Neural crest cell (in vitro differentiated cells): ENCODE measurements around the gene KRT34. TPM values are rescaled to one million over a fixed set of nuclear protein-coding genes. Genes with fewer than 3 reads are reported as not detected.
"Not testable (repeated sequence)": the region's sequence is repeated elsewhere in the genome, so short reads cannot be mapped to it uniquely, and the experiment has no call there.

Experiments used
- DNase-seq: peaks from one replicate; pipeline ENCODE4 v3.0.0; 2021; ENCODE audit warnings: low read depth, mixed read lengths, low spot score
- H3K27ac Mint-ChIP-seq: one replicate; pipeline ENCODE4 v1.8.0; 2021; ENCODE audit warnings: mild to moderate bottlenecking, mixed read lengths; ENCODE audit not compliant: unreplicated experiment
- H3K27me3 Mint-ChIP-seq: 2 replicates; pipeline ENCODE4 v1.8.0; 2021; ENCODE audit warnings: low read depth, mild to moderate bottlenecking, mixed read lengths
- H3K36me3 Mint-ChIP-seq: 2 replicates; pipeline ENCODE4 v1.8.0; 2021; ENCODE audit warnings: low read depth, mild to moderate bottlenecking, mixed read lengths
- H3K4me1 Mint-ChIP-seq: 2 replicates; pipeline ENCODE4 v1.8.0; 2021; ENCODE audit warnings: mixed read lengths
- H3K4me3 Mint-ChIP-seq: one replicate; pipeline ENCODE4 v1.8.0; 2021; ENCODE audit warnings: mild to moderate bottlenecking, mixed read lengths
- H3K9me3 Mint-ChIP-seq: 2 replicates; pipeline ENCODE4 v1.8.0; 2021; ENCODE audit warnings: mixed read lengths
- CTCF ChIP-seq: fragments of 200-600 bp; sonication (generic); conservative IDR thresholded peaks from 2 replicates; pipeline ENCODE4 v1.5.0; 2021; ENCODE audit warnings: antibody characterized with exemption, mild to moderate bottlenecking
- total RNA-seq: library from RNA; stranded (reverse); gene quantifications from 2 replicates; pipeline ENCODE4 v1.2.1, GENCODE V29; 2021

KRT34 gene
- total RNA-seq, 1 donor from 2014 or later: not detected

GRCh38 chr17:41363881-41364280 lies 18.2 kb downstream of the KRT34 start:
- no peaks in the 10 kb centered on the region for H3K36me3 Mint-ChIP-seq
- peaks cover 5% of the 10 kb centered on the region for H3K27me3 Mint-ChIP-seq
- DNase-seq: no peak
- no peaks in the 10 kb centered on the region for H3K9me3 Mint-ChIP-seq
- no peak for TF ChIP-seq CTCF
- no peaks in the 10 kb centered on the region for H3K4me1 Mint-ChIP-seq
- no peak overlapping the region for H3K4me3 Mint-ChIP-seq
- no peak overlapping the region for H3K27ac Mint-ChIP-seq

DNA sequence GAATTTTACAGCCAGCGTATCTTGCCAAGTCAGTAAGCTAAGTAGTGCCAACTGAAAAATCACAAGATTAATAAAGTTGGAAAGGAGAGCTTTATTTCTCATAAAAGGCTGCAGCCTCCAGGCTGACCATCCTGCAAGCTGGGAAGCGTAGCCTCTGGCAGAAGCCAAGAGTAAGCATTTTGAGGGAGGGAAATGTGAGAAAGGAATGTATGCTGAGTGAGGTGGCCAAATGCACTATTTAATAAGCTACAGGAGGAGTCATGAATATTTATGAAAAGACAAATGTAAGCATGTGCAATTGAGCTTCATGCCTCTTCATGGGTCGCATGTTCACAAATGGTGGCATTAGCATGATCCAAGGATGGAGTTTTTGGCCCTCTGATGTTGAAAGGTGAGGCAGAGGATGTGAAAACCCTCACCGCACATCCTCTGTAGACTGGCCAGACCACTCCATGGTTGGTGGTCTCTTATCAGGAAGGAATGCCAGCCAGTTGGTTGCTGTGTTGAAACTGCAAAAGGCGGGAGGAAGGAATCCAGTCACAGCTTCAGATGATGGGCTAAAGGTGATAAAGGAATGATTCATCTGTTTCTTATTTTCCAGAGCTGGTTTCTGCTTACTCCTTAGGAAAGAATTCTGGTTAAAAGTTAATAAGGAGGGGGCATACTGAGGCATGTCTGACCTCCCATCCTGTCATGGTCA lies 21.7 kb downstream of the KRT34 start:
- DNase-seq: no peak
- H3K36me3 Mint-ChIP-seq: no peaks in the 10 kb centered on the region
- TF ChIP-seq CTCF: no peak
- H3K27ac Mint-ChIP-seq: no peak overlapping the region
- H3K4me1 Mint-ChIP-seq: no peaks in the 10 kb centered on the region
- H3K27me3 Mint-ChIP-seq: peaks cover 9% of the 10 kb centered on the region
- no peak overlapping the region for H3K4me3 Mint-ChIP-seq
- peaks cover 10% of the 10 kb centered on the region for H3K9me3 Mint-ChIP-seq

- TF ChIP-seq CTCF: no peak
- Mint-ChIP-seq H3K36me3 (no peaks in the 10 kb centered on the region), H3K4me1 (no peaks in the 10 kb centered on the region), H3K27ac (no peak overlapping the region), H3K4me3 (no peak overlapping the region), H3K27me3 (peaks cover 38% of the 10 kb centered on the region), H3K9me3 (peaks cover 12% of the 10 kb centered on the region)
- no peak for DNase-seq
Measured at GRCh38 chr17:41354536-41354935, 27.6 kb downstream of the KRT34 start.

DNA sequence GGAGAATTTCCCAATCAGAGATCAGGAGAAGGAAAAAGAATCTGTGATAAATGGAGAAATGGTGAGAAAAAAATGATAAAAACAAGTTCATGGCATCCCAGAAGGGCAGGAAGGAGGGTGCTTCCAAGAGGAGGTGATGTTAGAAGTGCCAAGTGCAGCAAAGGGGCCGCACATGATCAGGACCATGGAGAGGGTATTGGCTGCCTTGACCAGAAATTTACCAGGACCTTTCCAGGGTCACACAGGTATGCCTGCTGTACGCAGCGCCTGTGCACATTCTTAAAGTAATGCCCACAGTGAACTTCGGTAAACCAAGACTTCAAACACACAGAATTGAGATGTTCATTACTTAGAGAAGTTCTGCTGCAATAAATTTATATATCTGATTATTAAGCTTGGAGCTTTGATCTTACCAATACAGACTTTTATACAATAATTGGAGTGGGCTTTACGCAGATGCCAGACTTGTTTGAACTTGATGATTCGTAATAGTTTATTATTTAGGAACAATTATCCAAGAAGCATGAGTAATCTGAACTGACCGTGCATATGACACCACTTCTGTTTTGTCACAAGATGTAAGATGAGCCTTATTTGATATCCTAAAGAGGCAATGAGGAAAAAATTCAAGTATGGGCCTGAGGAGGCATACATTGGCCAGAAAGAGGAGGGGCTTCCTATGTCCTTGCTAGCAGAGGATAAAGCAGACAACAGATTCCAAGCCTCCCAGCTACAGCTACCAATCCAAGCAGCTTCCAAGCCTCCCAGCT lies 29.3 kb downstream of the KRT34 start:
- peaks cover 36% of the 10 kb centered on the region for H3K27me3 Mint-ChIP-seq
- DNase-seq: no peak
- no peak overlapping the region for H3K4me3 Mint-ChIP-seq
- TF ChIP-seq CTCF: no peak
- H3K9me3 Mint-ChIP-seq: peaks cover 15% of the 10 kb centered on the region
- H3K4me1 Mint-ChIP-seq: no peaks in the 10 kb centered on the region
- no peaks in the 10 kb centered on the region for H3K36me3 Mint-ChIP-seq
- no peak overlapping the region for H3K27ac Mint-ChIP-seq

DNA sequence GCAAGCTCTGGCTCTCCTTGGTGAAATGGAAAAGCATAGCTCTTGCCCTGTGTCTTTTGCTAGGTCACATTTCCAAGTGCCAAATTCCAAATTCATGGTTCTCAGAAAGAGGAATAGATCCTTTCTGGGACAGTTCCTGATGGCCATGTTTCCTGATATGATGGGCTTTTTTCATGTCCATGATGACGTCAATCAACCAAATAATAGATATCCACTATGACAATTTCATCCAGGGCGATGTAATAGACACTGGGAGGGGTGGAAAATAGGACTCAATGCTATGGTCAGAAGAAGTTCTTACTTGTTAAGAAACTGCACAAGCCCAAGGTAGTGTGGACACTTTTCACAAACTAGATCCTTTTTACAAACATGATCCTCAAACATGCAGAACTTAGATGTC lies 30.9 kb downstream of the KRT34 start:
- Mint-ChIP-seq H3K4me1 (no peaks in the 10 kb centered on the region), H3K36me3 (no peaks in the 10 kb centered on the region), H3K4me3 (no peak overlapping the region), H3K27me3 (peaks cover 32% of the 10 kb centered on the region), H3K27ac (no peak overlapping the region), H3K9me3 (peaks cover 5% of the 10 kb centered on the region)
- no peak for DNase-seq
- no peak for TF ChIP-seq CTCF

DNA sequence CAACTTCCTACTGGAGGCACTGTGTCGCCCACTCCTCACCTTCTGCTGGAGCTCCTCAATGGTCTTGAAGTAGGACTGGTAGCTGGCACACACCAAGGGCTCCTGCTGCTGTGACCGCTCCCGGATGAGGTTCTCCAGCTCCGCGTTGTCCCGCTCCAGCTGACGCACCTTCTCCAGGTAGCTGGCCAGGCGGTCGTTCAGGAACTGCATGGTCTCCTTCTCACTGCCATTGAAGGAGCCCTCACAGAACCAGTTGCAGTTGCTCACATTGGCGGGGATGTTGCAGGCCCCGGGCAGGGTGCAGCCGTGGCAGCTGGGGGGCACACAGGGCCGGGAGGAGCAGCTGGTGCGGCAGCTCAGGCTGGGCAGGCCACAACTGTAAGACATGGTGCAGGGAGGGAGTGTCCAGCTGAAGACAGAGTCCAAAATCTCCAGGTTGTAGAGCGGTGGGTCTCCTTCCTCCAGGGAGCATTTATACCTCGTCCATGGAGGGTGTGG lies 31.7 kb downstream of the KRT34 start, which contains the start of gene KRT33A:
KRT33A (minus strand) TSS at position 448 of the 498 bp plus-strand sequence; CDS start at position 387, 61 bp downstream.
- not testable (repeated sequence) for H3K4me3 Mint-ChIP-seq

More for the DNA sequence above, 31.7 kb downstream of the KRT34 start, which contains the start of gene KRT33A:
- DNase-seq, H3K9me3 Mint-ChIP-seq, H3K36me3 Mint-ChIP-seq, H3K4me1 Mint-ChIP-seq, H3K27ac Mint-ChIP-seq: not testable (repeated sequence)
- H3K27me3 Mint-ChIP-seq: peaks cover 31% of the 10 kb centered on the region
